GM12878 (cell line): ENCODE results near the gene SEMA4G.

Source experiments
- EGR1 ChIP-seq, 2 experiments: IDR thresholded peaks; 1 replicate in 1 of 2; 2 replicates in 1 of 2; pipeline ENCODE4 v1.6.1; 2011 to 2012; ENCODE audit warnings: low read depth in 2 of 2, low read length in 2 of 2, borderline replicate concordance in 1 of 2, mild to moderate bottlenecking in 1 of 2, moderate library complexity in 1 of 2
- EP300 ChIP-seq, 2 experiments: fragments of 150-350 bp in 1 of 2; IDR thresholded peaks; 2 replicates each; pipeline ENCODE4 v1.6.1; 2011 to 2012; ENCODE audit warnings: low read depth in 2 of 2, low read length in 2 of 2, borderline replicate concordance in 1 of 2, improper control_type of control experiment in 1 of 2, inconsistent platforms in 1 of 2; ENCODE audit not compliant: control insufficient read depth in 1 of 2
- MXI1 ChIP-seq: fragments of 150-350 bp; IDR thresholded peaks from 2 replicates; pipeline ENCODE4 v1.6.1; 2011; ENCODE audit warnings: low read depth, mild to moderate bottlenecking, inconsistent platforms, low read length, improper control_type of control experiment
- STAT3 ChIP-seq: IDR thresholded peaks from 2 replicates; pipeline ENCODE4 v1.6.1; 2011; ENCODE audit warnings: low read depth, low read length, improper control_type of control experiment
- SUZ12 ChIP-seq: fragments of 200-600 bp; sonication (generic); IDR thresholded peaks from one replicate; pipeline ENCODE4 v1.6.1; 2018; ENCODE audit warnings: antibody characterized with exemption, mild to moderate bottlenecking; ENCODE audit not compliant: unreplicated experiment
- TBL1XR1 ChIP-seq: IDR thresholded peaks from 2 replicates; pipeline ENCODE4 v1.6.1; 2012; ENCODE audit warnings: low read depth, low read length, improper control_type of control experiment
- ZZZ3 ChIP-seq: IDR thresholded peaks from 2 replicates; pipeline ENCODE4 v1.6.1; 2011; ENCODE audit warnings: low read depth; ENCODE audit not compliant: control insufficient read depth, insufficient read length
- TF ChIP-seq, protein P1 (sequence below), 3 experiments: IDR thresholded peaks in 2 of 3; conservative IDR thresholded peaks in 1 of 3; 2 replicates each; pipeline ENCODE4 v1.5.1; 2011; ENCODE audit warnings: low read depth in 3 of 3, low read length in 3 of 3, mild to moderate bottlenecking in 3 of 3, control low read depth in 2 of 3, moderate library complexity in 2 of 3, inconsistent platforms in 1 of 3, mixed read lengths in 1 of 3; ENCODE audit not compliant: control insufficient read depth in 2 of 3, insufficient read depth in 1 of 3; ENCODE audit errors: extremely low read depth in 1 of 3

DNA sequence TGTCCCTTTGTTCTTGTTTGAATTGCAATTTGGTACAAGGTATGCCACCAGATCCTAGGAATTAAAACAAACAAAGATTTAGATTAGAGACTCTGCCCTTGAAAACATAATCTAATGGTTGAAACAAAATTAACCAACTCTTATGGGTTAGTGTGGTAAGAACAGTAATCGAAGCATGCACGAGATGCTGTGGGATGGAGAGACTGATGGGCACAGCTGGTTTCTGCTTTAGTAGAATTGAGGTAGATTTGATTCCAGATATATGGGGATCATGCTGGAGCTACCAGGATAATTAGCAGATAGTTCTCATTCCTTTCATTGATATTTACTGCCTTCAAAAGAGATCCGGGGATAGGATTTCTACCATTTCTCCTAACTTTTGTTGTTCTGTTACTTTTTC, 20.4 kb upstream of the SEMA4G start:
- TF ChIP-seq EP300 (IDR thresholded peaks at IDR 0.05; ENCODE audit: borderline replicate concordance in 1 of 2, control insufficient read depth in 1 of 2, low read depth in 2 of 2, low read length in 2 of 2), result no peak
- TF ChIP-seq TBL1XR1, result no peak
- no peak for TF ChIP-seq ZZZ3
- no peak for TF ChIP-seq SUZ12
- TF ChIP-seq, protein P1, sequence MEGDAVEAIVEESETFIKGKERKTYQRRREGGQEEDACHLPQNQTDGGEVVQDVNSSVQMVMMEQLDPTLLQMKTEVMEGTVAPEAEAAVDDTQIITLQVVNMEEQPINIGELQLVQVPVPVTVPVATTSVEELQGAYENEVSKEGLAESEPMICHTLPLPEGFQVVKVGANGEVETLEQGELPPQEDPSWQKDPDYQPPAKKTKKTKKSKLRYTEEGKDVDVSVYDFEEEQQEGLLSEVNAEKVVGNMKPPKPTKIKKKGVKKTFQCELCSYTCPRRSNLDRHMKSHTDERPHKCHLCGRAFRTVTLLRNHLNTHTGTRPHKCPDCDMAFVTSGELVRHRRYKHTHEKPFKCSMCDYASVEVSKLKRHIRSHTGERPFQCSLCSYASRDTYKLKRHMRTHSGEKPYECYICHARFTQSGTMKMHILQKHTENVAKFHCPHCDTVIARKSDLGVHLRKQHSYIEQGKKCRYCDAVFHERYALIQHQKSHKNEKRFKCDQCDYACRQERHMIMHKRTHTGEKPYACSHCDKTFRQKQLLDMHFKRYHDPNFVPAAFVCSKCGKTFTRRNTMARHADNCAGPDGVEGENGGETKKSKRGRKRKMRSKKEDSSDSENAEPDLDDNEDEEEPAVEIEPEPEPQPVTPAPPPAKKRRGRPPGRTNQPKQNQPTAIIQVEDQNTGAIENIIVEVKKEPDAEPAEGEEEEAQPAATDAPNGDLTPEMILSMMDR (IDR thresholded peaks at IDR 0.05 in 2 of 3, conservative IDR thresholded peaks at IDR 0.05 in 1 of 3; ENCODE audit: control insufficient read depth in 2 of 3, extremely low read depth in 1 of 3, insufficient read depth in 1 of 3, low read depth in 3 of 3, low read length in 3 of 3), result no peak
- TF ChIP-seq EGR1 (IDR thresholded peaks at IDR 0.05; ENCODE audit: borderline replicate concordance in 1 of 2, low read depth in 2 of 2, low read length in 2 of 2), result no peak
- no peak for TF ChIP-seq STAT3
- TF ChIP-seq MXI1, result no peak
